ENCODE data around the gene ARHGAP26. TPM values are rescaled to one million over a fixed set of nuclear protein-coding genes. Genes with fewer than 3 reads are reported as not detected.

Gene ARHGAP26
- total and polyA plus RNA-seq, 2 donors (not counting 3 experiments of a cell fraction or from before 2014, with no cell fraction given) = 3.1 to 16.2 TPM

DNA sequence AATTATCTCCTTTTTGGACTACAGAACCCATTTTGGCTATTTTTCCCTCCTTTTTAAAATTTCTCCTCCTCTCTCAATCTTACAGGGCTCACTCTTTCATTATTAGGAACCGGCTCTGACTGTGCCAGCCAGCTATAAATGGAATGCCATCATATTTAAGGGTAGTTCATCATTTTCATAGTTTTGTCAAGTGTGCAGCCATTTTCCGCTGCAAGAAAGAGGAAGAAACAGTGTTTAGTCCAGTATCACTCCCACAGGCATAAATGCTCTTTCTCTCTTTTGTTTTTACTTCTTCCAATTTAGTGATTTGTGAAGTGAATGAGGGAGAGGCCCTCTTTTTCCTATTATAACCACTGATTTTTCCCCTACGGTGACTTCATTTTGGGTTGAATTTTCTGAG, 343.3 kb downstream of the ARHGAP26 start:
- no peak for FAIRE-seq
- H4K20me1 ChIP-seq (replicated peaks; ENCODE audit: control insufficient read depth, extremely low read depth, insufficient read depth, low read length) = no peaks in the 10 kb centered on the region
- no peak overlapping the region for H3K27ac ChIP-seq (ENCODE audit: insufficient read depth, low read depth, low read length)
- POLR2A ChIA-PET = no interaction called here
- H3K9ac ChIP-seq (replicated peaks; ENCODE audit: extremely low read depth, insufficient read depth, low read length) = no peak overlapping the region
- H3K27me3 ChIP-seq (ENCODE audit: control insufficient read depth in 2 of 2, insufficient read depth in 2 of 2, low read length in 2 of 2) = no peaks in the 10 kb centered on the region
- H3K9me3 ChIP-seq (replicated peaks; ENCODE audit: control insufficient read depth, insufficient read depth, low read length) = no peaks in the 10 kb centered on the region
- H3K9me1 ChIP-seq (replicated peaks; ENCODE audit: control insufficient read depth, extremely low read depth, insufficient read depth, low read length) = no peaks in the 10 kb centered on the region
- no peak for DNase-seq (ENCODE audit: low read depth, low spot score)
- H3K79me2 ChIP-seq (ENCODE audit: control insufficient read depth, insufficient read depth, low read length) = no peaks in the 10 kb centered on the region
- dilution Hi-C loops (cut with MboI; ENCODE audit: extremely low pct_ligation_motif_present, low sequenced_read_pairs) (no loop called here), intact Hi-C loops (cut with micrococcal nuclease) (no loop called here)
- BruUV-seq (replicated peaks) = no TSS peak
- no peak overlapping the region for H2AFZ ChIP-seq (ENCODE audit: low read depth, low read length)
- H3K4me1 ChIP-seq (ENCODE audit: control insufficient read depth, extremely low read depth, insufficient read depth, low read length) = no peaks in the 10 kb centered on the region
- no peaks in the 10 kb centered on the region for H3K36me3 ChIP-seq (ENCODE audit: control insufficient read depth in 2 of 2, extremely low read depth in 1 of 2, insufficient read depth in 2 of 2, low read length in 2 of 2)
- no peak overlapping the region for H3K4me2 ChIP-seq (ENCODE audit: insufficient read depth, low read length)
- no peak for TF ChIP-seq FOS (IDR thresholded peaks at IDR 0.05; ENCODE audit: borderline replicate concordance, insufficient read depth, low read length)
- TF ChIP-seq, protein P1, sequence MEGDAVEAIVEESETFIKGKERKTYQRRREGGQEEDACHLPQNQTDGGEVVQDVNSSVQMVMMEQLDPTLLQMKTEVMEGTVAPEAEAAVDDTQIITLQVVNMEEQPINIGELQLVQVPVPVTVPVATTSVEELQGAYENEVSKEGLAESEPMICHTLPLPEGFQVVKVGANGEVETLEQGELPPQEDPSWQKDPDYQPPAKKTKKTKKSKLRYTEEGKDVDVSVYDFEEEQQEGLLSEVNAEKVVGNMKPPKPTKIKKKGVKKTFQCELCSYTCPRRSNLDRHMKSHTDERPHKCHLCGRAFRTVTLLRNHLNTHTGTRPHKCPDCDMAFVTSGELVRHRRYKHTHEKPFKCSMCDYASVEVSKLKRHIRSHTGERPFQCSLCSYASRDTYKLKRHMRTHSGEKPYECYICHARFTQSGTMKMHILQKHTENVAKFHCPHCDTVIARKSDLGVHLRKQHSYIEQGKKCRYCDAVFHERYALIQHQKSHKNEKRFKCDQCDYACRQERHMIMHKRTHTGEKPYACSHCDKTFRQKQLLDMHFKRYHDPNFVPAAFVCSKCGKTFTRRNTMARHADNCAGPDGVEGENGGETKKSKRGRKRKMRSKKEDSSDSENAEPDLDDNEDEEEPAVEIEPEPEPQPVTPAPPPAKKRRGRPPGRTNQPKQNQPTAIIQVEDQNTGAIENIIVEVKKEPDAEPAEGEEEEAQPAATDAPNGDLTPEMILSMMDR (IDR thresholded peaks at IDR 0.05; ENCODE audit: extremely low read depth in 1 of 2, insufficient read depth in 1 of 2, low read depth in 1 of 2, low read length in 2 of 2) = no peak
- TF ChIP-seq POLR2AphosphoS5 (IDR thresholded peaks at IDR 0.05; ENCODE audit: insufficient read depth, low read depth, low read length) = no peak
- no peak for TF ChIP-seq POLR2A (IDR thresholded peaks at IDR 0.05; ENCODE audit: low read depth, low read length)
- TF ChIP-seq JUN (IDR thresholded peaks at IDR 0.05; ENCODE audit: borderline replicate concordance, insufficient read depth, insufficient read length, low read depth) = no peak
- no peak for TF ChIP-seq EZH2 (IDR thresholded peaks at IDR 0.05; ENCODE audit: borderline replicate concordance, low read depth, low read length, severe bottlenecking)
- TF ChIP-seq, protein P2, sequence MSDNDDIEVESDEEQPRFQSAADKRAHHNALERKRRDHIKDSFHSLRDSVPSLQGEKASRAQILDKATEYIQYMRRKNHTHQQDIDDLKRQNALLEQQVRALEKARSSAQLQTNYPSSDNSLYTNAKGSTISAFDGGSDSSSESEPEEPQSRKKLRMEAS (IDR thresholded peaks at IDR 0.05; ENCODE audit: insufficient read depth, insufficient read length) = no peak
- no peak for TF ChIP-seq GATA2 (IDR thresholded peaks at IDR 0.05; ENCODE audit: insufficient read depth, insufficient read length, low read depth, low read length)
- TF ChIP-seq MYC (IDR thresholded peaks at IDR 0.05; ENCODE audit: low read depth, low read length) = no peak
- no peak overlapping the region for H3K4me3 ChIP-seq (replicated peaks in 1 of 3; ENCODE audit: insufficient read depth in 1 of 3, low read depth in 1 of 3, low read length in 3 of 3)
- CTCF ChIA-PET = interaction anchor here (0.8 to 1.6 kb wide), 5 partner anchors 13 to 242 kb away, joined by 3 to 4 read pairs (median 3); no protein-coding TSS in a partner anchor
